Astrocyte (in vitro differentiated cells and primary cell): ENCODE data around the gene SPZ1.

ENCODE experiments used
- CTCF ChIP-seq: IDR thresholded peaks from 2 replicates; pipeline ENCODE4 v1.5.1; 2011; ENCODE audit warnings: low read depth, mild to moderate bottlenecking, inconsistent platforms, low read length, moderate library complexity; ENCODE audit not compliant: insufficient read depth
- EZH2 ChIP-seq: IDR thresholded peaks from 2 replicates; pipeline ENCODE4 v1.6.1; 2012; ENCODE audit warnings: mild to moderate bottlenecking, low read length, inconsistent platforms; ENCODE audit not compliant: insufficient read depth

- no peak for TF ChIP-seq CTCF
- TF ChIP-seq EZH2, result no peak
These were observed 4.6 kb upstream of the SPZ1 start for GRCh38 chr5:80315244-80315643.
